ACC112 (cell line): Measurements from ENCODE around the gene ST7.

Experiments
- H2AFZ ChIP-seq: fragments of 200-600 bp; sonication (generic); one replicate; pipeline ENCODE4 v1.6.0; 2017; ENCODE audit warnings: antibody characterized with exemption, low read length; ENCODE audit not compliant: unreplicated experiment
- H3K27ac ChIP-seq: fragments of 200-600 bp; sonication (generic); 2 replicates; pipeline ENCODE4 v1.5.1; 2014; ENCODE audit warnings: low read depth, mild to moderate bottlenecking, antibody characterized with exemption, low read length, moderate library complexity
- H3K27me3 ChIP-seq: fragments of 200-600 bp; sonication (generic); 2 replicates; pipeline ENCODE4 v1.6.1; 2014; ENCODE audit warnings: mild to moderate bottlenecking, antibody characterized with exemption, low read length, moderate library complexity, mixed read lengths; ENCODE audit not compliant: insufficient read depth
- H3K36me3 ChIP-seq: fragments of 200-600 bp; sonication (generic); 2 replicates; pipeline ENCODE4 v1.6.1; 2016; ENCODE audit warnings: mild to moderate bottlenecking, antibody characterized with exemption, low read length, moderate library complexity, mixed read lengths; ENCODE audit not compliant: insufficient read depth
- H3K4me1 ChIP-seq: fragments of 200-600 bp; sonication (generic); one replicate; pipeline ENCODE4 v1.6.1; 2016; ENCODE audit warnings: low read length, mixed read lengths; ENCODE audit not compliant: insufficient read depth, unreplicated experiment, control insufficient read depth
- H3K4me3 ChIP-seq: fragments of 200-600 bp; sonication (generic); 2 replicates; pipeline ENCODE4 v1.5.1; 2014; ENCODE audit warnings: mild to moderate bottlenecking, low read depth, low read length
- H3K79me2 ChIP-seq: fragments of 200-600 bp; sonication (generic); one replicate; pipeline ENCODE4 v1.6.0; 2016; ENCODE audit warnings: low read length; ENCODE audit not compliant: control insufficient read depth, unreplicated experiment, insufficient read depth

ST7 gene

GRCh38 chr7:117092785-117093184 lies 139.5 kb downstream of the ST7 start:
- H3K27me3 ChIP-seq, result no peaks in the 10 kb centered on the region
- no peak overlapping the region for H3K27ac ChIP-seq
- peaks cover 2% of the 10 kb centered on the region for H3K4me1 ChIP-seq
- no peak overlapping the region for H2AFZ ChIP-seq
- H3K79me2 ChIP-seq, result no peaks in the 10 kb centered on the region
- H3K36me3 ChIP-seq, result no peaks in the 10 kb centered on the region
- no peak overlapping the region for H3K4me3 ChIP-seq

GRCh38 chr7:117094457-117094856 lies 141.2 kb downstream of the ST7 start:
- Histone ChIP-seq H3K36me3 (no peaks in the 10 kb centered on the region), H2AFZ (no peak overlapping the region), H3K79me2 (peaks cover 3% of the 10 kb centered on the region), H3K27ac (no peak overlapping the region), H3K4me1 (peaks cover 6% of the 10 kb centered on the region), H3K27me3 (no peaks in the 10 kb centered on the region), H3K4me3 (no peak overlapping the region)

GRCh38 chr7:117095055-117095454 lies 141.8 kb downstream of the ST7 start:
- no peak overlapping the region for H2AFZ ChIP-seq
- no peak overlapping the region for H3K4me3 ChIP-seq
- peaks cover 6% of the 10 kb centered on the region for H3K4me1 ChIP-seq
- peaks cover 6% of the 10 kb centered on the region for H3K79me2 ChIP-seq
- H3K27me3 ChIP-seq, result no peaks in the 10 kb centered on the region
- no peaks in the 10 kb centered on the region for H3K36me3 ChIP-seq
- H3K27ac ChIP-seq, result no peak overlapping the region

- H3K27me3 ChIP-seq, result no peaks in the 10 kb centered on the region
Observed at GRCh38 chr7:117096330-117096729, 143.0 kb downstream of the ST7 start.

GRCh38 chr7:117096942-117097341 lies 143.6 kb downstream of the ST7 start:
- Histone ChIP-seq H3K4me1 (peaks cover 6% of the 10 kb centered on the region), H3K36me3 (no peaks in the 10 kb centered on the region), H3K27me3 (no peaks in the 10 kb centered on the region), H3K79me2 (peaks cover 6% of the 10 kb centered on the region), H3K4me3 (no peak overlapping the region), H3K27ac (no peak overlapping the region), H2AFZ (no peak overlapping the region)

More at GRCh38 chr7:117096330-117096729, 143.0 kb downstream of the ST7 start:
- peaks cover 6% of the 10 kb centered on the region for H3K4me1 ChIP-seq
- H3K36me3 ChIP-seq, result no peaks in the 10 kb centered on the region
- no peak overlapping the region for H2AFZ ChIP-seq
- H3K27ac ChIP-seq, result no peak overlapping the region
- H3K79me2 ChIP-seq, result peaks cover 6% of the 10 kb centered on the region
- H3K4me3 ChIP-seq, result no peak overlapping the region

- H3K27ac ChIP-seq, result peak overlapping the region; percentile 76
- H2AFZ ChIP-seq, result no peak overlapping the region
Observed at GRCh38 chr7:117097860-117098259, 144.6 kb downstream of the ST7 start.

GRCh38 chr7:117098457-117098856 lies 145.2 kb downstream of the ST7 start:
- peak overlapping the region; percentile 14; the same call in 1 of the 2 replicates for H3K4me3 ChIP-seq
- no peaks in the 10 kb centered on the region for H3K27me3 ChIP-seq
- peaks cover 6% of the 10 kb centered on the region for H3K4me1 ChIP-seq
- H3K27ac ChIP-seq, result peak overlapping the region; percentile 76
- H3K36me3 ChIP-seq, result no peaks in the 10 kb centered on the region
- peaks cover 6% of the 10 kb centered on the region for H3K79me2 ChIP-seq
- H2AFZ ChIP-seq, result no peak overlapping the region

More at GRCh38 chr7:117097860-117098259, 144.6 kb downstream of the ST7 start:
- Histone ChIP-seq H3K36me3 (no peaks in the 10 kb centered on the region), H3K4me1 (peaks cover 6% of the 10 kb centered on the region), H3K27me3 (no peaks in the 10 kb centered on the region), H3K79me2 (peaks cover 6% of the 10 kb centered on the region), H3K4me3 (peak overlapping the region; percentile 14; the same call in 1 of the 2 replicates)

GRCh38 chr7:117101026-117101425 lies 147.7 kb downstream of the ST7 start:
- Histone ChIP-seq H3K27me3 (no peaks in the 10 kb centered on the region), H3K79me2 (peaks cover 6% of the 10 kb centered on the region), H3K36me3 (no peaks in the 10 kb centered on the region), H3K27ac (no peak overlapping the region), H3K4me3 (no peak overlapping the region), H3K4me1 (peaks cover 6% of the 10 kb centered on the region), H2AFZ (no peak overlapping the region)

- Histone ChIP-seq H3K36me3 (no peaks in the 10 kb centered on the region), H3K27ac (no peak overlapping the region), H3K27me3 (no peaks in the 10 kb centered on the region), H3K4me3 (no peak overlapping the region), H3K79me2 (no peaks in the 10 kb centered on the region), H3K4me1 (no peaks in the 10 kb centered on the region), H2AFZ (no peak overlapping the region)
Observed at GRCh38 chr7:117110480-117111315, 157.4 kb downstream of the ST7 start.

GRCh38 chr7:117111535-117111934 lies 158.2 kb downstream of the ST7 start:
- Histone ChIP-seq H3K4me3 (no peak overlapping the region), H3K36me3 (no peaks in the 10 kb centered on the region), H3K27ac (no peak overlapping the region), H3K4me1 (no peaks in the 10 kb centered on the region), H2AFZ (no peak overlapping the region), H3K27me3 (no peaks in the 10 kb centered on the region), H3K79me2 (no peaks in the 10 kb centered on the region)

- Histone ChIP-seq H3K79me2 (no peaks in the 10 kb centered on the region), H3K27ac (no peak overlapping the region), H2AFZ (no peak overlapping the region)
Observed at GRCh38 chr7:117112640-117113039, 159.3 kb downstream of the ST7 start.

More at GRCh38 chr7:117112640-117113039, 159.3 kb downstream of the ST7 start:
- Histone ChIP-seq H3K27me3 (no peaks in the 10 kb centered on the region), H3K4me1 (no peaks in the 10 kb centered on the region), H3K4me3 (no peak overlapping the region), H3K36me3 (no peaks in the 10 kb centered on the region)
